Measurements from ENCODE around the gene EMX1.

DNA sequence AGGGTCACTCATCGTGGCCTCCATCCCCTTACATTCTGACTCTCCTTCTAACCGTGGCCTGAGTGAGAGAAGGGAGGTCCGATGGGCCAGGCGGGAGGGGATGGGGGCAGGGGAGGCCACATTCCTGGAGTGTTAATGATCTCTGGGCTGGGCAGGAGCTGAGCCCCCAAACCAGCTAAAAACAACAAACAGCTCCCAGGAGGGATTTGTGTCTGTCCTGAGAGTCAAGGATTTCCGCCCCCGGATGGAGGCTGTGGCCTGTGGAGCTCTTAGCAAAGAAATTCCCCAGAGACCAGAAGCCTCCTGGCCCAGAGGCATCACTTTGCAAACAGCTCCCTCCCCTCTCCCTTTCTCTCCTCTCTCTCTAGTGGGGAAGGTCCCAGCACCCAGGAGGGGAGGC lies 23.5 kb downstream of the EMX1 start:
- no peak for TF ChIP-seq ZNF274 (IDR thresholded peaks at IDR 0.05; ENCODE audit: low read depth, low read length)
- TF ChIP-seq SUZ12 (IDR thresholded peaks at IDR 0.05; ENCODE audit: extremely low read depth, insufficient read depth, insufficient read length): no peak

Measured in NT2/D1 (cell line).